Lower leg skin (tissue), 3 donors: ENCODE measurements around the gene LRSAM1.

Experiments
- POLR2A ChIP-seq, 2 donors: fragments of 450-650 bp; IDR thresholded peaks; one replicate each; pipeline ENCODE4 v1.6.1; 2016 to 2017; ENCODE audit warnings: antibody characterized with exemption in 2 of 2, mild to moderate bottlenecking in 1 of 2, moderate library complexity in 1 of 2
- TF ChIP-seq, protein P1 (sequence below), 3 donors: fragments of 450-650 bp; IDR thresholded peaks; one replicate each; pipeline ENCODE4 v1.5.1; 2016; ENCODE audit warnings: antibody characterized with exemption in 3 of 3, mild to moderate bottlenecking in 3 of 3, moderate library complexity in 2 of 3

DNA sequence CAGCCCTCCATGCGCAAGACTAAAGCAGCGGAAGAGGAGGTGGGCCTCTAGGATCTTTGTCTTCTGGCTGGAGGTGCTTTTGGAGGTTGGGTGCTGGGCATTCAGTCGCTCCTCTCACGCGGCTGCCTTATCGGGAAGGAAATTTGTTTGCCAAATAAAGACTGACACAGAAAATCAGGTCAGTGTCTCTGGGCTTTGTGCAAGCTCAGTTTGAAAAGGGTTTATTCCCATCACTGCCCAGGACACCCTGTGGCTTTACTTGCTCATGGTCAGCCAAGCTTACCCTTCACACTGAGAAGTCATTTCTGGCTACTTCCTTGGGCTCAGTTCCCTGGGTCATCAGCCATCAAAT, 43.8 kb upstream of the LRSAM1 start:
- TF ChIP-seq, protein P1, sequence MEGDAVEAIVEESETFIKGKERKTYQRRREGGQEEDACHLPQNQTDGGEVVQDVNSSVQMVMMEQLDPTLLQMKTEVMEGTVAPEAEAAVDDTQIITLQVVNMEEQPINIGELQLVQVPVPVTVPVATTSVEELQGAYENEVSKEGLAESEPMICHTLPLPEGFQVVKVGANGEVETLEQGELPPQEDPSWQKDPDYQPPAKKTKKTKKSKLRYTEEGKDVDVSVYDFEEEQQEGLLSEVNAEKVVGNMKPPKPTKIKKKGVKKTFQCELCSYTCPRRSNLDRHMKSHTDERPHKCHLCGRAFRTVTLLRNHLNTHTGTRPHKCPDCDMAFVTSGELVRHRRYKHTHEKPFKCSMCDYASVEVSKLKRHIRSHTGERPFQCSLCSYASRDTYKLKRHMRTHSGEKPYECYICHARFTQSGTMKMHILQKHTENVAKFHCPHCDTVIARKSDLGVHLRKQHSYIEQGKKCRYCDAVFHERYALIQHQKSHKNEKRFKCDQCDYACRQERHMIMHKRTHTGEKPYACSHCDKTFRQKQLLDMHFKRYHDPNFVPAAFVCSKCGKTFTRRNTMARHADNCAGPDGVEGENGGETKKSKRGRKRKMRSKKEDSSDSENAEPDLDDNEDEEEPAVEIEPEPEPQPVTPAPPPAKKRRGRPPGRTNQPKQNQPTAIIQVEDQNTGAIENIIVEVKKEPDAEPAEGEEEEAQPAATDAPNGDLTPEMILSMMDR (IDR thresholded peaks at IDR 0.05), result no peak
- TF ChIP-seq POLR2A (IDR thresholded peaks at IDR 0.05), result no peak
